Measurements from ENCODE around the gene RANBP1.
"Not testable (repeated sequence)": the region's sequence is repeated elsewhere in the genome, so short reads cannot be mapped to it uniquely, and the experiment has no call there.

The RANBP1 gene

GRCh38 chr22:20115691-20116375 is at the start of gene RANBP1:
TSS of gene RANBP1 (plus strand) at chr22:20116104. CDS start at chr22:20116185, 81 bp downstream.
- DNase-seq: no peak

DNA sequence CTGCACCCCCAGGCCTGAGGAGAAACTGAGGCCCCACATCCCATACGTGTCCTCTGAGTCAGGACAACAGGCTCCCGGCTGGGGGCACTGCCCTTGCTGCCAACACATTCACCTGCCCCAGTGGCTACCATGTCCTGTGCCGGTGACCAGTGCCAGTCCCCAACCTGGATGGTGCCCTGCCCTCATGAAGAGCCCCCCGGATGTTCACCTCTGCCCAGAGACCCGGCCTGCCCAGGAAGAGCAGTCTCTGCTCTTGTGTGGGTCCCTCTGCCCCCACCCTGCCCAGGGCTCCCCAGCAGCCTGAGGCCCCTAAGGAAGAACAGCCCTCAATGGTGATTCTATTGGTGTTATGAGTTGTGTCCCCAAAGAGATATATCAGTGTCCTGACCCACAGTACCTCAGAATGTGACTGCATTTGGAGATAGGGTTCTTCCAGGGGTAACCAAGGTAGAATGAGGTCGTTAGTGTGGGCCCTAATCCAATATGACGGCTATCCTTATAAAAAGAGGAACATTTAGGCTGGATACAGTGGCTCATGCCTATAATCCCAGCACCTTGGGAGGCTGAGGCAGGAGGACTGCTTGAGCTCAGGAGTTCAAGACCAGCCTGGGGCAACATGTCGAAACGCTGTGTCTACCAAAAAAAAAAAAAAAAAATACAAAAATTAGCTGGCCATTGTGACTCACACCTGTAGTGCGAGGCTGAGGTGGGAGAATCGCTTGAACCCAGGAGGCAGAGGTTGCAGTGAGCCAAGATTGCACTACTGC is 49.1 kb upstream of the RANBP1 start:
- peak; percentile 37 for DNase-seq

- DNase-seq: not testable (repeated sequence)
Measured at GRCh38 chr22:20067384-20067682, 48.6 kb upstream of the RANBP1 start.

DNA sequence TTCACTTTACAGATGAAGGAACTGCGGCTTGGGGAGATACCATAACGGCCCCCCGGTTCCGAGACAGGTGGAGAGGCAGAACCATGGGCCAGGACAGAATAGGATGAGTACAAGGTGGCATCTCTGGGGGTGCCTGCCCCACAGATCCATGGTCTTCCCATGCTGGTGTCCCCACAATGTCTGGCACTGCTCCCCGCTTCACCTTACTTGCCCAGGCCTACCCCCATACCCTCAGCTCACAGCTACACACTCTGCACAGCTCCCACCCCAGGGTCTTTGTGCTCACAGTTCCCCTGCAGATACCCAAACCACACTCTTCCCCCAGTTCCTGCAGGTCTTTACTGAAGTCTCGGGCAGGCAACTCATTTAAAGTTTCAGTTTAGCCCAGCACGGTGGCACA is 47.3 kb upstream of the RANBP1 start:
- peak; percentile 13 for DNase-seq

DNA sequence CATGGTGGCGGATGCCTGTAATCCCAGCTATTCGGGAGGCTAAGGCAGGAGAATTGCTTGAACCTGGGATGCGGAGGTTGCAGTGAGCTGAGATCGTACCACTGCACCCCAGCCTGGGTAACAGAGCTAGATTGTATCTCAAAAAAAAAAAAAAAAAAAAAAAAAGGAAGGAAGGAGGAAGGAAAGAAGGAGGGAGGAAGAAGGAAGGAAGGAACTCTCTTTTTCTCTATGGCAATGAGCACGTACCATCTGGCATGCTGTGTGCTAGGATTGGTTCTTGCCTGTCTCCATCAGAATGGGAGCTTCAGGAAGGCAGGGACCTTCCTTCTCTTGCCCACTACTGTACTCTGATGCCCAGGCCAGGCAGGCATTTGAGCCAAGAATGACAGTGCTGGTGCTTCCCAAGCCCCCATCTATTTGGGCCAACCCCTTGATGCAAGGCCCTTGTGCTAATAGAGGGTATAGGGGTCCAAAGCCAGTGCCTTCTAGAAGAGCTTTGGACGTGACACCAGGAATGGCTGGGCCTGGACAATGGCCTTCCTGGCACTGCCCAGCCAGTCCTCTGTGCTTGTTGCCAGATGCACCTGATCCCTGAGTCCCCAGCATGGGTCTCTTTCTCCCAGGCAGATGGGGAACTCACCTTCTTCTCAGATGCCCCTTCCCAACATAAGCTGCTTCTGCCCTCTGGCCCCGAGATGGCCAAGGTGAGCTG is 46.4 kb upstream of the RANBP1 start:
- peak; percentile 37 for DNase-seq

- DNase-seq: peak; percentile 21
Measured at GRCh38 chr22:20071524-20071972, 44.4 kb upstream of the RANBP1 start.

- peak; percentile 18 for DNase-seq
Measured at GRCh38 chr22:20076627-20077172, 39.2 kb upstream of the RANBP1 start.

GRCh38 chr22:20079745-20080444 is 36.0 kb upstream of the RANBP1 start, which contains the start of gene DGCR8:
TSS of gene DGCR8 (plus strand) at chr22:20080241. CDS start at chr22:20085964, 5,723 bp downstream.
- peak; percentile 96 for DNase-seq

- DNase-seq: peak; percentile 76
Measured at GRCh38 chr22:20080445-20080775, 35.5 kb upstream of the RANBP1 start.

DNA sequence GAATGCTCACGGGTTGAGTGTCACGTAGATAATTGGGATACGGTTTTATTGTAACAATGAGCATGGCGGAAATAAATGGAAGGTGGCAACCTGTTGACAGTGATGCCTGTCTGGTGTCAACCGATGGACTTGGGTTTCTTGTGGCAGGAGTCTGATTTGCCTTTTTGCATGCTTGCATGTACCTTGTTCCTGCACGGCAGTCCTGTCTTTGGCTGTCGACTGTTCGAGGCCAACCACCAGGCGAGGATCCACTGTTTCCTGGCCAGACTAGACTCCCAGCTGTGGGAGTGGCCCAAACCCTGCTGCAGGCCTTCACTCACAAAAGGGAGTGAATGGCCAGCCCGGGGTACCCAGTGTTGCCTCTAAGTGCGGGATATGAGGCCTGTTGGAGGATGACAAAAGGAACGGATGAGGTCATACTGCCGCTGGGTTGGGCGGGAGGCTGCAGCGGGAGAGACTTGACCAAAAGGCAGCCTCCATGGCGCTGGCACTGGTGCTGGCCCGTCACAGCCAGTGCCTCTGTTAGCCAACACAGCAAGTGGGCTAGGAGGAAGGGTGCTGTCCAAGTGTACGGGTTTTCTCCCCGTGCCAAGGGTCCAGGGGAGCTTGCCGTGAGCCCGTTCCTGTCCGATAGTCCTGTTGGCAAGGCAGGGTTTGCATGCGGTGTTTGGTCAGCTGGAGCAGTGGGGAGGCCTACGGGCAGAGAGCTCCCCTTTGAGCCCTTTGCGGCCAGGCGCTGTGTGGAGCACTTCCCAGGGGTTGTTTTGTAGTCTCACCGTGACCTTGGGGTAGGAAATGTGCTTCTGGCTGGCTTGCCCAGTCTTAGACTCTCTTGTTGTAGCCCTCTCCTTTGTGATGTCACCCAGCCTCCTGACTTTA is 34.9 kb upstream of the RANBP1 start:
- DNase-seq: peak; percentile 64

DNA sequence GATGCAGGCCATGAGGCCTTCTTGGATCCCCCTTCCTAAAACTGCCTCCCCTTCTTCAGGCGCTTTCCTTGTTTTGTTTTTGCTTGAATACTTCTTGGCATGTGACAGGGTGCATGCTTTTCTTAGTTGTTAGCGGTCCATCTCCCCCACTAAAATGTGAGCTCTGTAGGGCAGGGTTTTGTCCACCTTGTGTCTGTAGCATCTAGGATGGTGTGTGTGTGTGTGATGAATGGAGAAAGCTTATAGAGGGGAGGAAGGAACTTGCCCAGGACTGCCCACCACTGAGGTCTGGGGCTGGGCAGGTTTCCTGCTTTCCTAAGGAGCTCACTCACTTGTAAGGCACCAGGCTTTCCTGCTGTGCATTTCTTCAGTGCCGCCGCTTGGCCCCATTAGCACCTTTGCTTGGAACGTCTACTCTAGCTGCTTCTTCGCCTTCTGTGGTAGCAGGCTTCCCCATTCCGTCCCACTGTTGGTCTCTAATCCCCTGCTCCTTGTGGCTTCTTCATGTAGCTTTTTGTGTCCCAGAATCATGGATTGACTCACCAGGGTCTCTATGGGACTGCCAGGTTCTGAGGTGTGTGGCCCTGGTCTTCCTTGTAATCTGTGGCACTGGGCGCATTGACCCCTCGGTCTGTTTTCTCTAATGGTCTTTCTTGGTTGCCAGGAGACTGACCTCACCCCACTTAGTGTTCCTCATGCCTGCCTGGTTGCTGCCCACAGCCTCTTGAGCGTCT is 32.6 kb upstream of the RANBP1 start:
- peak; percentile 16 for DNase-seq

DNA sequence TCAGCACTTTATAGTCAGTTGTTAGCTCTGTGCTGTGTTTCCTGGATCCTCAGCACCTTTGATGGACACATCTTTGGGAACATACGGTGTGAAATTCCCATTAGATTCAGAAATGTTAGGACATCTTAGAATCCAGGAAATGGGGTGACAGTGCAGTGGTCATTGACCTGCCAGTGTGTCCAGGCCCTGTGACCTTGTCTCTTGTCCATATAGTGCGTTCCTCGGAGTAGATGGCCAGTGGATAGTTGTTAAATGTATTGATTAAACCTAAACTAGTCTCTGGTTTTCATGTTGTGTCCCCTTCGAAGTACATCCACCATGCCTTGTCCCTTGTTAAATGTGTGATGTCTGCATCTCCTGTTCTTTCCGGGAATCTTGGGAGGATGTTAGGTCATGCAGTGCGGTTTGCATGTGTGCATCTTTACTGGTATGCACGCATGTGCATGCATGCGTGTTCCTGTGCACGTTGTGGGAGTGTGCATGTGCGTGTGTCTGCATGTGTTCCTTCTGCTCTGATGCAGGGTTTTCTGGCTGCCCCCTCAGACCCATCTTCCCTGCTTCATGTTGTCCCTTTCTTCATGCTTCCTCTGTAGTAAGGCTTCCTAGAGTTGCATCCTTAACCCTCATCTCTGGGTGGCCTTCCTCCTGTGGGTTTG is 31.9 kb upstream of the RANBP1 start:
- DNase-seq: peak; percentile 25

GRCh38 chr22:20084547-20085413 is 31.1 kb upstream of the RANBP1 start:
- DNase-seq: peak; percentile 36

GRCh38 chr22:20085651-20086050 is 30.3 kb upstream of the RANBP1 start:
- DNase-seq: no peak

- DNase-seq: peak; percentile 20
Measured at GRCh38 chr22:20086101-20086599, 29.8 kb upstream of the RANBP1 start.

DNA sequence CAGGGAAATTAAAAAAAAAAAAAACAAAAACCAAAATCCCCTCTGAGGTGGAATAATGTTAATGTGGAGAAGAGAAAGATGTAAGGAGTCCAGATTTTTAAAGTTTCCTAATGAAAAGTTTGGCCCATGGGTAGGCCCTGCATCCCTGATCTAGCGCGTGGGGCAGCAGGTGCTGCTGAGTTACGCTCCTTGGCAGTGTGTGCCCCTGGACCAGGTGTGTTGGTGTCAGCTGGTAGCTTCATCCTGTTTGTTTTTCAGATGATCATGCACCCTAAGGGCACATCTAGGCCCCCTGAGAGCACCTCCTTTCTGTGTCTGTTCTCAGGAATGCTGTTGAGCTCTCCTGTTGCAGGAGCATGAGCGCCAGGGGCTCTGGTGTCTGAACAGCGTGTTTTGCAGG is 29.1 kb upstream of the RANBP1 start:
- DNase-seq: no peak

GRCh38 chr22:20087319-20088262 is 28.3 kb upstream of the RANBP1 start:
- peak; percentile 35 for DNase-seq

DNA sequence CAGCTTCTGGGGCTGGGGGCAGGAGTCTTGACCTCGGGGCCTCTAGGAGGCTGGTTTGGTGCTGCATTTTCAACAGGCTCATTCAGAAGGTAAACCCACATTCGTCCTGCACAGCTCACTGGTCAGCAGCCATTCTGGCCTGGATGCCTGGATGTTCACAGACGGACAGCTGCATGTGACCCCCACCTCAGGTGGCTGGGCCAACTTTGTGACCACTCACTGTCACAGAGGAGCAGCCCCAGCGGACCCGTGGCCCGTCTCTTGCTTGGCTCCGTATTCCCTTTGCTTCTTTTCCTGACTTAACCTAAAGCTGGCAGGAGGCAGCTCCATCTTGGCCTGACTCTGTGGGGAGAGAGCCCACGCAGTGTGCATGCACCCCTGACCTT is 27.6 kb upstream of the RANBP1 start:
- DNase-seq: peak; percentile 25

All from right forelimb (tissue), 1 donor.